Erythroblast (primary cell): ENCODE data around the gene DVL2.

Experiments
- DNase-seq, 2 experiments: peaks; one replicate each; lab custom pipeline; 2025; lab: John Stamatoyannopoulos, UW
- GATA1 ChIP-seq: IDR thresholded peaks from 2 replicates; pipeline ENCODE4 v1.6.1; 2011; ENCODE audit warnings: low read depth, mild to moderate bottlenecking, control low read depth, low read length, moderate library complexity
- POLR2A ChIP-seq: IDR thresholded peaks from 2 replicates; pipeline ENCODE4 v1.6.1; 2011; ENCODE audit warnings: mild to moderate bottlenecking, low read length

DVL2 gene

DNA sequence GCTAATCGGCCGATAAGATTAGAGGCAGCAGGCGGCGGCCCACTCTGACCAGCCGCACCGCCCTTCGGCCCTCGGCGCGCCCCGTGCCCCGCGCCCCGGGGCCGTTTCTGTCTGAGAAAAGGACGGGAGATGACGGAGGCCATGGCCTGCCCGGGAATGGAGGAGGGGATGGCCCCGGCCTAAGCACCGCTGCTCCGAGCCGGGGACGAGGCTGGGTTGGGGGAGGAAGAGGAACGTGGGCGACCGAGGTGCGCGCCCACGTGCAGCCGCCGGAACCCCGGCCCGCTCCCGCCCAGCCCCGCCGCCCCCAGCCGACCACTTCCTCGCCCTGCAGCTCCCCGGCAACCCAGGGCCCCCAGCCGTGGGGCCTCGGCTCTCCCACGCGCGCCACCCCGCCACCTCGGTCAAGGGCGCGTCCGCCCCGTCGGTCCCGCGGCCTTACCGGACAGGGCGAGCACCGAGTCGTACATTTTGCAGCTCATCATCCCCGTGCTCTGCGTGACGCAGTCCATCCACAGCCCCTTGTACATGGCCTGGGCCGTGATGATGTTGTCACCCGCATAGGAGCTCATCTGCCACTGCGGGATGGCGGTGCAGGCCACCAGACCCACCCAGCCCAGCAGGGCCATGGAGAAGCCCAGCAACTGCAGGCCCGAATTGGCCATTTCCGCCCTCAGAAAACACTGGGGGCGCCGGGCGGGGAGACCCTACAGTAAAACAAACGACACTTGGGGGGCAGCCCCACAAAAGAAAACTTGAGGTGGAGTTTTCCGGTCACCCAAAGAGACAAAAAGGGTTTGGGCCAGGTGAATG is 27.3 kb upstream of the DVL2 start:
- TF ChIP-seq POLR2A = no peak
- no peak for TF ChIP-seq GATA1
- peak; percentile 57 to 59 for DNase-seq

DNA sequence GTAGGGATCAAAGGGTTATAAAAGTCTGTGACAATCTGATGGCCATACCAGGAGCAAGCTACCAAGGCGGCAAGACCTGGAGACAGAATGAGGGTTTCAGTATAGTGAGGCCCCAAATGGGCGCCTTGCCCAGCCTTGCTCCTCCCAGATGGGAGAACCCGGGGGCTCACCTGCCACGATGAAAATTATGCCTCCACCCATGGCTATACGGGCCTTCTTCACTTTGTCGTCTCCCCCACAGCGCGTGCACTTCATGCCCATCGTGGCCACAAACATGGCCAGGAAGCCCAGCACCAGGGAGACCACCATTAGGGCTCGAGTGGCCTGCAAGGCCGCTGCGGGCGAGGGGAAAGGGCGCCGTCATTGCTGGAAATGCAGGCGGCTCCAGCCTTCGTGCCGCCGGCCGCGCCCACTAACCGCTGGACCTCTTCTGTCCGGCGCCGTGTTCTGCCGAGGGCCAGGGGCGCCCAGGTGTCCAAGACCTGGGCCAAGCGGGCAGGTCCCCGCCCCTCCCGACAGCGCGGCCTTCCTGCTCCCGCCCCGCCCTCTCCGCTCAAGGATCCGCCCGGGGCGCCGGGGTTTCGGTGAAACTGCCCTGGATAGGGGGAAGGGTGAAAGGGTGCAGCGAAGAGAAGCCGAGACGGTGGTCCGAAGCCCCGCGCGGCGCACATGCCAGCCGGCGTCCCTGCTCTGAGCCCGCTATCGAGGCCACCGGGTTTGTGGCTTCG is 26.5 kb upstream of the DVL2 start:
- TF ChIP-seq POLR2A (peak; percentile 24), GATA1 (no peak)
- DNase-seq = peak; percentile 75 to 88

DNA sequence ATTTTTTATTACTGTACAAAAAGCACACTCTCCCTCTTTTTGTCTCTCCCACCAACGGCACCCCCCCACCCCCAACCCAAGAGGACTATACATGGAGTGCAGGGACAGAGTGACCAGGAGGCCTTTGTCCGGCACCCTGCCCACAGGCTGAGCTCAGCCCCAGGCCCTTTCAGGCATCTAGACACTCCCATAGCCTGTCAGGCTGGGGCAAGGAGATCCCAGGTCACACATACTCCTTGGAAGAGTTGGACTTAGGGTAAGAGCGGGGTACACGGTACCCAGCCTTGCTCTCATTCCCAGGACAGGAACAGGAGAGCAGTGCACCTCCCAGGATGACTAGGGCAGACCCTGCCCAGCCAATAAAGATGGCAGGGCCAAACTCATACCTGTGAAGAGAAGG is 25.8 kb upstream of the DVL2 start:
- no peak for TF ChIP-seq POLR2A
- TF ChIP-seq GATA1 = no peak

DNA sequence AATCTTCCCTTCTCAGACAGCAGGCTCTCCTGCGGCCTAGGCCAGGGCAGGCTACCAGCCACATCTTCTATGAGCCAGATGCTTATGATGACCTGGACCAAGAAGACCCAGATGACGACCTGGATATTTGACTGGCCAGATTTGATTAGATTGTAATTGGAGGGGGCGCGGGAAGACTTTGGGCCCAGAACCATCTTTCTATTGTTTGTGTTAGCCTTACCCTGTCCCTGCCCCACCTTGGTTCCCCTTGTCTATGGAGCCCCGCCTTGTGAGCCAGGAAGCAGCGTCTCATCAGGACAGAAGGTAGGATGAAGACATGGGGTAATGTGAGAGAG is 25.2 kb upstream of the DVL2 start:
- no peak for TF ChIP-seq GATA1
- no peak for TF ChIP-seq POLR2A
- DNase-seq = no peak

More for the DNA sequence above, 25.8 kb upstream of the DVL2 start:
- DNase-seq = no peak

DNA sequence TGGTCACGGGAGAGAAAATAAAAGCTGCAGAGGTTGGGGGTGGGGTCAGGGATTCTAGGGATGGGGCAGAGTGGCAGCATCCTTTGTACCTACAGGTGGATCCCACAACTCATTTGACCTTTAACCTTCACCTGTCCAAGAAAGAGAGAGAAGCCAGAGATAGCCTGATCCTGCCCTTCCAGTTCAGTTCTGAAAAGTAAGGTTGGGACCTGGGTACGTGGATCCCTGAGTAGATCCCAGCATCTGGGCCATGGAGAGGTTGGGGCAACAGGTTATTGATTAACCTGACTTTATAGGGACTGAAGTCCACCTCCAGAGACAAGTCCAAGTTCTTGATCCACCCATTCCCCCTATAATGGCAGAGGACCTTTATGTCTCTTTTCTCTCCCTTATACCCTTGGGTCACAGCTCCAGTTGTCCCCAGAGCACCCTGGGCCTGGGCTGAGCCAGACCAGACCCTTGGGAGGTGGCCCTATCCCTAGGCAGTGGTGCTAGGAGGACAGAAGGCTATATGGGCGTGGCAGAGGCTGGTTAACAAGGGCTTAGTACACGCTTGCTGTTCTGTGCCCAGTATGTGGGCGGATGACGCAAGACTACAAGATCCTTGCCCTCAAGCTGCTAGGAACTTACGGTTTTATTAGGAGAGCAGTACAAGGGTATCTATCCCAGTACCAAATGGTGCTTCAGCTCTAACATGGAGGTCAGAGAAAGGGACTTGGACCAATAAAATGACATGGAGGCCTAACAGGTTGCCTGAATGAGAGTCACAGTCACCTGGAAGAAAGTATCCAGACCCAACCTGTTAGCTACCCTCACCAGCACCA is 24.6 kb upstream of the DVL2 start:
- DNase-seq = no peak
- TF ChIP-seq GATA1 (no peak), POLR2A (no peak)

DNA sequence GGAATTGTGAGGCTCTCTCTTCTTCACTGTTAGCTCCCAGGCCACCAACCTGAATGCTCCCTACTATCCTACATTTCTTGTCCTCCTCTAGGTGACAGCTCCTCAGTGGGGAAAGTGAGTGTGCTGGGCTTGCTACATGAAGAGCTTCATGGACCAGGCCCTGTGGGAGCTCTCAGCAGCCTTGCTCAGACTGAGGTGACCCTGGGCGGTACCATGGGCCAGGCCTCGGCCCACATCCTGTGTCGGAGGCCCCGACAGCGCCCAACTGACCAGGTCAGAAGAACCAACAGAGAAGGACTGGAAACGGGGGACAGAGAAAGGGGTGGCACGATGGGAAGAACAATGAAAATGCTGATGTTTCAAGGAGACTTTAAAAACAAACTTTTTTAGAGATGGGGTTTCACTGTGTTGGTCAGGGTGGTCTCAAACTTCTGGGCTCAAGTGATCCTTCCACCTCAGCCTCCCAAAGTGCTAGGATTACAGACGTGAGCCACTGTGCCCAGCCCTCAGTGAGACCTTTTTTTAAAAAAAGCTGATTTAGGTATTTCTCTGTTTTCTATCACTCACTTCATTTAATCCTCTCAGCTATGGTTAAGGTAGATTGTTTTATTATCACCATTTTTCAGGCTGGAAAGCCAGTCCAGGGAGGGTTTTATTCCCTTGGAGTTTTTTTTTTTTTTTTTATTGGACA is 22.6 kb upstream of the DVL2 start:
- TF ChIP-seq POLR2A (no peak), GATA1 (no peak)
- DNase-seq = no peak

DNA sequence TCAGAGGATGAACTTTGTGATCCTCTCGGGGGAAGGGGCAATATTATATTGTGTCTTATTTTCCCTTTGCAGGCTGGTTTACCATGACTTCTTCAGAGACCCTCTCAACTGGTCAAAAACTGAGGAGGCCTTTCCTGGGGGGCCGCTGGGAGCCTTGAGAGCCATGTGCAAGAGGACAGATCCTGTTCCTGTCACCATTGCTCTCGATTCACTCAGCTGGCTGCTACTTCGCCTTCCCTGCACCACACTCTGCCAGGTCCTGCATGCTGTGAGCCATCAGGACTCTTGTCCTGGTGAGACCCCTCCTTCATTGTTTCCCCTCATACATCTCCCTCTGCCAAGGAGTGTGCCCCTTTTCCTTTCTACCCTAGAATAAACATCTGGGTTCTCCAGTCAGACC is 20.2 kb upstream of the DVL2 start:
- no peak for DNase-seq
- TF ChIP-seq GATA1 (no peak), POLR2A (no peak)

DNA sequence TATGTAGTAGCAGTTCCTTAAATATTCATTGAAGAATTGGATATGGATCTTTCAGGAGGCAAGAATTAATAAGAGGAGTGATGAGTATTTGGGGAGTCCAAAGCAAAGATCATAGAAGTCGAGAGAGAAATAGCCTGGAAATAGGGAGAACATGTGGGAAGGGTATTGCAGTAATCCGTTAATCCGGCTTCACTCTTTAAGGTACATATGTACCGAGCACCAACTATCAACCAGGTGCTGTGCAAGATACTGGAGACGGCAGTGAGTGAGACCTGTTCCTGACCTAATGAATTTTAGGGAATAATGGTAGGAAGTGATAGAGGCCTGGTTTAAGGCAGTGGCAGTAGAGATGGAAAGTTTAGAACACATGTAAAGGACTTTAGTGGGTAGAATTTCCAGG is 18.8 kb upstream of the DVL2 start:
- no peak for DNase-seq

DNA sequence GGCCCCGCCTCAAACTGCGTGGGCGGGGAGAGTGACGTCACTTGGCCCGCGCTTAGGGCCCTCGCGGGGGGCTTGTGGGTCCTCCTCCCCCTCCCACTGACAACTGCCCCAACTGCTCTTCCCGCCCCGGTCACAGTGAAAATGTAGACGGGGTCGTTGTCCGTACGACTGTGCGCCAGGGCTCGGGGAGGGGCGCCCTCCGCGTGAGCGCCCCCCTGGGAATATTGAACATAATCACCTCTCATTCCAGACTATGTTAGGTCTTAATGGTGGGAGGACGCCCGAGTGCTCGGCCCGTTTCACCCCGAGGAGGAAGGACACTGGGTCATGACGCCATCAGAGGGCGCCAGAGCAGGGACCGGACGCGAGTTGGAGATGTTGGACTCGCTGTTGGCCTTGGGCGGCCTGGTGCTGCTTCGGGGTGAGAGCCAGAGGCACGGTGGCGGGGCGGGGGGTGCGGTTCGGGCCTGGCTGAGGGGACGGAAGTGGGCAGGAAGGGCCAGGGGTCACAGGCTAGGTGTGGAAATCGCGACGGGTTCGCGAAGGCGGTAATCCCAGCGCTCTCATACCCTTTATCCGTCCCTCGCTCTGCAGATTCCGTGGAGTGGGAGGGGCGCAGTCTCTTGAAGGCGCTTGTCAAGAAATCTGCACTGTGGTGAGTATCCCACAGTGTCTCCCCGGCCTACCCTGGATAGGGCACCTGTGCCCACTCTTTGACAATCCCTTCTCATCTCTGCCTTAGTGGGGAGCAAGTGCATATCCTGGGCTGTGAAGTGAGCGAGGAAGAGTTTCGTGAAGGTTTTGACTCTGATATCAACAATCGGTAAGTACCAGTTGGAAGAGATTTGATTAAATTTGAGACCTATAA is 18.1 kb upstream of the DVL2 start, which contains the start of gene ELP5:
TSS of gene ELP5 (plus strand) at position 40 of the 868 bp plus-strand sequence. CDS start at position 376, 336 bp downstream.
- peak; percentile 96 to 97 for DNase-seq
- TF ChIP-seq POLR2A = peak; percentile 85
- TF ChIP-seq GATA1 = no peak

More for the DNA sequence above, 18.8 kb upstream of the DVL2 start:
- TF ChIP-seq GATA1 (no peak), POLR2A (no peak)

DNA sequence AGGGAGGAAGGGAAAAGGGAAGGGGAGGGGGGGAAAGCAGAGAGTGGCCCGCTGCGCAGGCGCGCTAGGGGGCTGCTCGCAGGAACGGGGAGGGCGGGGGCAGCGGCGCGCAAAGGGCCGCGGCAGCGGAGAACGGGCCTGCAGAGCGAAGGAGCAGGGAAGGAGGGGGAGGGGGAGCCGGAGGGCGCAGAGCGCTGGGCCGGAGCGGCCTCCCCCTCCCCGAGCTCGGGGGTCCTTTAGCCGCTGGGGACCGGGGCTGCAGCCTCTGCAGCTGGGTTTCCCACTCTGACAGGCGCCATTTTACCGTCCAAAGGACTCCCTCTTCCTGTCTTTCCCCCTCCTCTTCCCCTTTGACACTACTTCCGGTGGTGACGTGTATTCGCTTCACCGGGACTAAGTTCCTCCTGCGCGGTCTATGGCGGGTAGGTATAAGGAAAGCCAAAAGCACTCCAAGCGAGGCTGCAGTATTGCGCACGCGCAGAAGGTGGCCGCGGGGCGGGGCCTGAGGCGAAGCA is 17.4 kb upstream of the DVL2 start, which contains the start of gene CTDNEP1:
TSS of gene CTDNEP1 (minus strand) at position 74 of the 515 bp plus-strand sequence. CDS start 438 bp downstream, outside the sequence.
- peak; percentile 99 to 100 for DNase-seq
- no peak for TF ChIP-seq POLR2A
- TF ChIP-seq GATA1 = no peak

DNA sequence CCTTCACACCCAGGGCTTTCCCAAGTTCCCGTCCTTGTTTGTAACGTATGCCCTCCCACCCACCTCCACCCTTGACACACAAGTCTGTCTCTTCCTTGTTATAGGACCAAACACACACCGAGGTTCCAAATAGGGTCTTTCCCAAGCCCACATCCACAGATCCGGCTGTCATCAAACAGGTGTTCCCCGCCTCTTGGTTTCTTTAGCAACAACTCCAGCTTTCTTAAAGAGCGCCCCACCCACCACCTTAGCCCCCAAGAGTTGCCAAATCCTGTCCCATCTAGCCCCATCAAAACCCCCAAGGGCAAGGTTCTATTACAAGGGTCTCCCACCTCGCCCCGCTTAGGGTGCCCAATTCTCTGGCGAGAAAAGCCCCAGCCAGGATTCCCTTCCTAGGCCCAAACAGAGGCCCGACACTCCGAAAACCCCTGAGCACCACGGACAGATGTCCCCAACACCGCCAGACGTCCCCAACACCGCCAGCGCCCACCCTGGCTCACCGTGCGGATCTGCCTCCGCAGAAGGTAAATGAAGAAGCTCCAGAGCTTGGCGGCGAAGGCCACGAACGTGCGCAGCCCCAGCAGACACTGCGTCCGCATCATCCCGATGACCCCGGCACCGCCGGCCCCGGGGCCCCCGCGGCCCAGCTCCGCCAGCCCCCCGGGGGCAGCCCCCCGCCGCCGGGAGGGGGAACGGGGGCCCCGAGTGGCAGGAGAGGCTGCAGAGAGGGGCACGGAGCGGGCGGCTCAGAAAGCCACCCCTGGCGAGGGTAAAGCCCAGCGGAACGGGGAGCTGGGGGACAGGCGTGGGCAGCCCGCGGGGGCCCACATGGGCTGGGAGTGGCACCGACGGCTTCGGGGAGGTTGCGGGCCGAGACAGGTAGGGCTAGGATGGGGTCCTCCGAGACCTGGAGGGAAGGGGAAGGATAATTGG is 16.6 kb upstream of the DVL2 start:
- TF ChIP-seq GATA1 = no peak
- TF ChIP-seq POLR2A = no peak
- peak in 1 of 2 experiments; percentile 64 for DNase-seq
